GM12878 (cell line): ENCODE data around the gene MAX. TPM values are rescaled to one million over a fixed set of nuclear protein-coding genes. Genes with fewer than 3 reads are reported as not detected.

ENCODE experiments used
- ATAC-seq: fragments of 200-7000 bp; cut with Tn5 transposase; 3 replicates; pipeline ENCODE4 v1.9.1; 2020; ENCODE audit warnings: mild to moderate bottlenecking, moderate library complexity
- BruUV-seq: library from RNA; stranded (reverse); fragments of 400-500 nt; replicated peaks from 2 replicates; lab custom pipeline; 2021; lab: Mats Ljungman, UMichigan
- CTCF ChIA-PET: fragments of 300-600 bp; sonication (Branson Sonifier 250); formaldehyde crosslinking; extraction: SDS; loops from one replicate; lab custom pipeline; 2021; ENCODE audit warnings: inconsistent platforms; lab: Yijun Ruan, JAX
- POLR2A ChIA-PET: fragments of 350-600 bp; formaldehyde crosslinking; extraction: SDS; loops from one replicate; lab custom pipeline; 2021; ENCODE audit warnings: inconsistent platforms; lab: Charles Lee
- RAD21 ChIA-PET: fragments of 300-600 bp; sonication (Branson Sonifier 250); formaldehyde crosslinking; loops from one replicate; lab custom pipeline; 2023; ENCODE audit warnings: antibody characterized with exemption; ENCODE audit not compliant: unreplicated experiment; lab: Charles Lee
- SMC1A ChIA-PET: fragments of 300-600 bp; sonication (Branson Sonifier 250); formaldehyde crosslinking; loops from one replicate; lab custom pipeline; 2023; ENCODE audit not compliant: unreplicated experiment, uncharacterized antibody; lab: Charles Lee
- DNase-seq: peaks from one replicate; pipeline ENCODE4 v3.0.0-alpha.2; 2011; ENCODE audit warnings: low read depth, low spot score
- FAIRE-seq: peaks from 3 replicates; lab custom pipeline; 2011; peaks lifted over from hg19 to GRCh38; lab: Jason Lieb, UNC
- H2AFZ ChIP-seq: 2 replicates; pipeline ENCODE4 v1.6.0; 2011; ENCODE audit warnings: low read depth, low read length, control low read depth; ENCODE audit not compliant: control insufficient read depth
- H3K27ac ChIP-seq: 2 replicates; pipeline ENCODE4 v1.5.1; 2011; ENCODE audit warnings: control low read depth; ENCODE audit not compliant: control insufficient read depth, insufficient read depth
- H3K27me3 ChIP-seq, 2 experiments: replicated peaks in 1 of 2; 2 replicates each; pipeline versions ENCODE4 v1.6.0 to v1.6.1; 2011; ENCODE audit warnings: low read length in 1 of 2; ENCODE audit not compliant: control insufficient read depth in 2 of 2, insufficient read depth in 2 of 2
- H3K36me3 ChIP-seq, 2 experiments: 2 replicates each; pipeline ENCODE4 v1.5.1; 2011; ENCODE audit warnings: low read length in 1 of 2; ENCODE audit not compliant: control insufficient read depth in 2 of 2, insufficient read depth in 2 of 2
- H3K4me1 ChIP-seq: 2 replicates; pipeline ENCODE4 v1.6.1; 2011; ENCODE audit warnings: mild to moderate bottlenecking, low read length, moderate library complexity, mixed read lengths; ENCODE audit not compliant: control insufficient read depth, insufficient read depth
- H3K4me2 ChIP-seq: 2 replicates; pipeline ENCODE4 v1.6.0; 2011; ENCODE audit warnings: control low read depth; ENCODE audit not compliant: control insufficient read depth, insufficient read depth
- H3K4me3 ChIP-seq: fragments of 200-600 bp; sonication (generic); 2 replicates; pipeline ENCODE4 v1.5.1; 2016
- H3K79me2 ChIP-seq: 2 replicates; pipeline ENCODE4 v1.6.0; 2011; ENCODE audit warnings: low read length; ENCODE audit not compliant: control insufficient read depth, insufficient read depth
- H3K9ac ChIP-seq: 2 replicates; pipeline ENCODE4 v1.8.0; 2011; ENCODE audit warnings: low read length, control low read depth, mixed read lengths; ENCODE audit not compliant: control insufficient read depth, insufficient read depth
- H3K9me3 ChIP-seq: replicated peaks from 3 replicates; pipeline ENCODE4 v1.5.1; 2011; ENCODE audit warnings: mild to moderate bottlenecking, low read length; ENCODE audit not compliant: control insufficient read depth, insufficient read depth
- H4K20me1 ChIP-seq: 2 replicates; pipeline ENCODE4 v1.6.0; 2011; ENCODE audit not compliant: control insufficient read depth, insufficient read depth
- BCL11A ChIP-seq: IDR thresholded peaks from 2 replicates; pipeline ENCODE4 v1.6.1; 2011; ENCODE audit warnings: low read depth, low read length
- BMI1 ChIP-seq: fragments of 450-650 bp; IDR thresholded peaks from 2 replicates; pipeline ENCODE4 v1.6.1; 2016; ENCODE audit warnings: mild to moderate bottlenecking, moderate library complexity, borderline replicate concordance
- HDAC6 ChIP-seq: fragments of 200-600 bp; sonication (generic); IDR thresholded peaks from one replicate; pipeline ENCODE4 v1.8.0; 2017; ENCODE audit warnings: antibody characterized with exemption; ENCODE audit not compliant: unreplicated experiment
- JUND ChIP-seq: IDR thresholded peaks from 2 replicates; pipeline ENCODE4 v1.6.1; 2012; ENCODE audit warnings: low read depth, mild to moderate bottlenecking, low read length, improper control_type of control experiment, moderate library complexity
- WGBS: methylation state at CpG from one replicate; pipeline ENCODE4 v1.1.6; 2016; ENCODE audit warnings: low lambda C conversion rate; ENCODE audit not compliant: insufficient replicate concordance, insufficient coverage; ENCODE audit errors: missing lambda C conversion rate; 5-methylcytosine and 5-hydroxymethylcytosine counted together
- in situ Hi-C: fragments of 300-500 bp; cut with MboI; formaldehyde crosslinking; loops from 9 replicates; pipeline ENCODE4 v1.14.3; 2018; ENCODE audit warnings: mixed read lengths
- intact Hi-C: fragments of 100-400 bp; cut with micrococcal nuclease; formaldehyde crosslinking; loops from one replicate; pipeline ENCODE4 v1.14.2; 2022; ENCODE audit not compliant: unreplicated experiment
- polyA plus RNA-seq, 11 experiments: library from polyadenylated mRNA; depleted of rRNA in 4 of 11; unstranded in 6 of 11; stranded (reverse) in 5 of 11; fragments of >200 nt; fragmentation: Nextera tagmentation in 4 of 11; fragmentation: Illumina TruSeq in 1 of 11; extraction: Ambion mirVana in 4 of 11; extraction: Trizol in 1 of 11; gene quantifications; 1 replicate in 1 of 11; 2 replicates in 10 of 11; pipeline versions ENCODE4 v1.2.1 to v1.2.3, GENCODE V29; 2011 to 2016; ENCODE audit warnings: inconsistent platforms in 2 of 11, missing spikeins in 2 of 11, low read depth in 1 of 11
- total RNA-seq, 4 experiments: library from RNA; depleted of rRNA in 3 of 4; stranded (reverse); fragments of >200 nt in 3 of 4; fragmentation: Illumina TruSeq in 1 of 4; extraction: Trizol in 1 of 4; gene quantifications; 2 replicates each; pipeline versions ENCODE4 v1.2.1 to v1.2.3, GENCODE V29; 2013 to 2021
- TF ChIP-seq, protein P1 (sequence below): fragments of 450-650 bp; formaldehyde crosslinking; IDR thresholded peaks from 2 replicates; pipeline ENCODE4 v1.5.0; 2022; ENCODE audit warnings: mild to moderate bottlenecking, missing genetic modification characterization

Gene MAX
- total and polyA plus RNA-seq, 10 of the 15 experiments (the other 5 are each of a cell fraction or from before 2014, with no cell fraction given) = 21.5 to 122 (median 67.5) TPM

DNA sequence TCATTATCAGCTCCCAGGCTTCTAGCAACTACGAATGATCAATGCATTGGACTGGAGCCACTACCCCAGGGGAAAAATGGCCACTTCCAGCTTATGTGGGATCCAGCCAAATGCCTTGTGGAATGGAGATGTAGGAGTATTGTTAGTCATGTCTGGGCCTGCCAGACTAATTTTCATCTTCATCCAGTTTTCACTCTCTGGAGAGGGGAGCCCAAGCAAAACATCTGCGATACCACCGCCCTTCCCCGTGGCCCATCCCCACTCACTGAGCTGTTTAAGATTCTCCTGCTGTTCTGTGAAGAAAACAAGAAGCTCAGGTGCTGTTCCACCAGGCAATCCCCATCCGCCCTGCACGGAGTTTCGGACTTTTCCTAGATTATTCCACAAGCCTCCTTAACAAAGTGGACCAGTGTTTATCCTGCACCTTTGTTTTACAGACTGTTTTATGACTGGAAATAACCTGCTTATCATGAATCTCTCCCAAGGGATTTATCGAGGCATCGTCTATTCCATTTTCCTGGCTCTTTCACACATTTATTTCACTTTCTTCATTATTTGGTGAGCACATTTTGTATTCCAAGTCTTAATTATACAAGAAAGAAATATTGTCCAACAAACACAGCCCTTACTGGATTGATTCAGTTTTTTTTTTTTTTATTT lies 35.5 kb upstream of the MAX start:
- no peak for FAIRE-seq
- in situ Hi-C loops = no loop called here

More for the DNA sequence above, 35.5 kb upstream of the MAX start:
- ChIA-PET RAD21 (no interaction called here), SMC1A (interaction anchor here (0.8 to 1.3 kb wide), 2 partner anchors 25 to 31 kb away, joined by 3 to 5 read pairs; no protein-coding TSS in a partner anchor), POLR2A (no interaction called here), CTCF (interaction anchor here (1.2 kb wide), 1 partner anchor 73 kb away, joined by 3 read pairs; no protein-coding TSS in a partner anchor)
- H3K4me2 ChIP-seq = no peak overlapping the region
- ATAC-seq (no peak), DNase-seq (no peak)
- H3K27ac ChIP-seq = no peak overlapping the region
- WGBS = 78% methylated on average over 9 of the region's 9 CpGs
- no peaks in the 10 kb centered on the region; a peak in 1 of 4 replicates for H3K27me3 ChIP-seq
- intact Hi-C loops = no loop called here
- no peak overlapping the region for H3K9ac ChIP-seq
- H3K79me2 ChIP-seq = no peaks in the 10 kb centered on the region
- H3K4me1 ChIP-seq = no peaks in the 10 kb centered on the region
- no peak overlapping the region for H2AFZ ChIP-seq
- H3K9me3 ChIP-seq = no peaks in the 10 kb centered on the region
- H3K36me3 ChIP-seq = no peaks in the 10 kb centered on the region
- H4K20me1 ChIP-seq = no peaks in the 10 kb centered on the region
- no peak overlapping the region for H3K4me3 ChIP-seq
- no TSS peak for BruUV-seq
- no peak for TF ChIP-seq HDAC6
- TF ChIP-seq JUND = no peak
- TF ChIP-seq, protein P1, sequence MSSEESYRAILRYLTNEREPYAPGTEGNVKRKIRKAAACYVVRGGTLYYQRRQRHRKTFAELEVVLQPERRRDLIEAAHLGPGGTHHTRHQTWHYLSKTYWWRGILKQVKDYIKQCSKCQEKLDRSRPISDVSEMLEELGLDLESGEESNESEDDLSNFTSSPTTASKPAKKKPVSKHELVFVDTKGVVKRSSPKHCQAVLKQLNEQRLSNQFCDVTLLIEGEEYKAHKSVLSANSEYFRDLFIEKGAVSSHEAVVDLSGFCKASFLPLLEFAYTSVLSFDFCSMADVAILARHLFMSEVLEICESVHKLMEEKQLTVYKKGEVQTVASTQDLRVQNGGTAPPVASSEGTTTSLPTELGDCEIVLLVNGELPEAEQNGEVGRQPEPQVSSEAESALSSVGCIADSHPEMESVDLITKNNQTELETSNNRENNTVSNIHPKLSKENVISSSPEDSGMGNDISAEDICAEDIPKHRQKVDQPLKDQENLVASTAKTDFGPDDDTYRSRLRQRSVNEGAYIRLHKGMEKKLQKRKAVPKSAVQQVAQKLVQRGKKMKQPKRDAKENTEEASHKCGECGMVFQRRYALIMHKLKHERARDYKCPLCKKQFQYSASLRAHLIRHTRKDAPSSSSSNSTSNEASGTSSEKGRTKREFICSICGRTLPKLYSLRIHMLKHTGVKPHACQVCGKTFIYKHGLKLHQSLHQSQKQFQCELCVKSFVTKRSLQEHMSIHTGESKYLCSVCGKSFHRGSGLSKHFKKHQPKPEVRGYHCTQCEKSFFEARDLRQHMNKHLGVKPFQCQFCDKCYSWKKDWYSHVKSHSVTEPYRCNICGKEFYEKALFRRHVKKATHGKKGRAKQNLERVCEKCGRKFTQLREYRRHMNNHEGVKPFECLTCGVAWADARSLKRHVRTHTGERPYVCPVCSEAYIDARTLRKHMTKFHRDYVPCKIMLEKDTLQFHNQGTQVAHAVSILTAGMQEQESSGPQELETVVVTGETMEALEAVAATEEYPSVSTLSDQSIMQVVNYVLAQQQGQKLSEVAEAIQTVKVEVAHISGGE (CRISPR knock-in tag) = no peak
- TF ChIP-seq BMI1 = no peak
- TF ChIP-seq BCL11A = no peak
